Omental fat pad (tissue), 4 donors: ENCODE results near the gene PARP8. TPM values are rescaled to one million over a fixed set of nuclear protein-coding genes. Genes with fewer than 3 reads are reported as not detected.
"Not testable (repeated sequence)": the region's sequence is repeated elsewhere in the genome, so short reads cannot be mapped to it uniquely, and the experiment has no call there.

ENCODE experiments used
- ATAC-seq: fragments of 150-250 bp; one replicate; pipeline ENCODE4 v1.9.1; 2016; ENCODE audit warnings: mild to moderate bottlenecking, moderate library complexity; ENCODE audit not compliant: low FRiP score
- DNase-seq: peaks from one replicate; pipeline ENCODE4 v3.0.0-alpha.2; 2019; ENCODE audit warnings: low spot score
- CTCF ChIP-seq, 3 donors: fragments of 450-650 bp; IDR thresholded peaks; one replicate each; pipeline ENCODE4 v1.5.1; 2016 to 2017; ENCODE audit warnings: antibody characterized with exemption in 3 of 3, mild to moderate bottlenecking in 3 of 3, moderate library complexity in 2 of 3
- total RNA-seq, 4 donors: library from RNA; depleted of rRNA; stranded (reverse); fragments of >200 nt; gene quantifications; one replicate each; pipeline ENCODE4 v1.1.0, GENCODE V29; 2016

The PARP8 gene
- total RNA-seq, 4 donors from 2014 or later, result 28.9 to 38.1 (median 29.7) TPM

GRCh38 chr5:50768634-50769033 is 102.2 kb downstream of the PARP8 start:
- no peak for TF ChIP-seq CTCF (IDR thresholded peaks at IDR 0.05)
- ATAC-seq (no peak), DNase-seq (no peak)

GRCh38 chr5:50770441-50770840 is 104.0 kb downstream of the PARP8 start:
- DNase-seq (no peak), ATAC-seq (no peak)
- TF ChIP-seq CTCF (IDR thresholded peaks at IDR 0.05), result no peak

- ATAC-seq, DNase-seq: not testable (repeated sequence)
Observed at GRCh38 chr5:50774446-50775175, 108.2 kb downstream of the PARP8 start.

GRCh38 chr5:50786073-50786472 is 119.6 kb downstream of the PARP8 start:
- ATAC-seq, result no peak
- no peak for DNase-seq
- no peak for TF ChIP-seq CTCF (IDR thresholded peaks at IDR 0.05)

GRCh38 chr5:50791813-50792212 is 125.4 kb downstream of the PARP8 start:
- DNase-seq (no peak), ATAC-seq (no peak)
- TF ChIP-seq CTCF (IDR thresholded peaks at IDR 0.05), result no peak

- no peak for DNase-seq
- no peak for TF ChIP-seq CTCF (IDR thresholded peaks at IDR 0.05)
- no peak for ATAC-seq
Observed at GRCh38 chr5:50792843-50793242, 126.4 kb downstream of the PARP8 start.

- no peak for TF ChIP-seq CTCF (IDR thresholded peaks at IDR 0.05)
- ATAC-seq, result no peak
- no peak for DNase-seq
Observed at GRCh38 chr5:50794812-50795211, 128.4 kb downstream of the PARP8 start.
